NCI-H2227 (cell line): ENCODE measurements around the gene SNX14.

Experiments used
- DNase-seq: peaks from one replicate; lab custom pipeline; 2025; ENCODE audit not compliant: unreplicated experiment; lab: John Stamatoyannopoulos, UW

SNX14 gene

GRCh38 chr6:85464722-85465150, 128.9 kb downstream of the SNX14 start:
- DNase-seq: no peak

GRCh38 chr6:85464260-85464644, 129.4 kb downstream of the SNX14 start:
- no peak for DNase-seq

- no peak for DNase-seq
Measured at GRCh38 chr6:85463621-85464259, 129.9 kb downstream of the SNX14 start.

- no peak for DNase-seq
Measured at GRCh38 chr6:85462673-85463072, 131.0 kb downstream of the SNX14 start.

- DNase-seq: no peak
Measured at GRCh38 chr6:85461798-85462170, 131.9 kb downstream of the SNX14 start.

- no peak for DNase-seq
Measured at GRCh38 chr6:85460921-85461797, 132.5 kb downstream of the SNX14 start.

- no peak for DNase-seq
Measured at GRCh38 chr6:85460154-85460920, 133.3 kb downstream of the SNX14 start.

GRCh38 chr6:85459224-85459901, 134.3 kb downstream of the SNX14 start:
- no peak for DNase-seq

- DNase-seq: no peak
Measured at GRCh38 chr6:85458782-85459181, 134.9 kb downstream of the SNX14 start.

GRCh38 chr6:85458184-85458583, 135.5 kb downstream of the SNX14 start:
- DNase-seq: no peak

GRCh38 chr6:85456782-85457181, 136.9 kb downstream of the SNX14 start:
- DNase-seq: no peak
